Uterus (tissue), 4 donors: ENCODE measurements around the gene TRIL. TPM values are rescaled to one million over a fixed set of nuclear protein-coding genes. Genes with fewer than 3 reads are reported as not detected.

Experiments used
- DNase-seq, 2 donors: peaks; one replicate each; pipeline ENCODE4 v3.0.0-alpha.2; 2019 to 2020
- H3K27ac ChIP-seq, 2 donors: fragments of 200-600 bp; sonication (generic); 1 replicate in 1 of 2; 2 replicates in 1 of 2; pipeline ENCODE4 v1.5.1; 2016 to 2018
- H3K27me3 ChIP-seq, 2 donors: fragments of 200-600 bp; sonication (generic); one replicate each; pipeline ENCODE4 v1.5.1; 2018 to 2019; ENCODE audit warnings: control low read depth in 1 of 2
- H3K36me3 ChIP-seq, 2 donors: fragments of 200-600 bp; sonication (generic); one replicate each; pipeline ENCODE4 v1.5.1; 2019; ENCODE audit warnings: control low read depth in 1 of 2
- H3K4me1 ChIP-seq, 2 donors: fragments of 200-600 bp; sonication (generic); one replicate each; pipeline ENCODE4 v1.5.1; 2018 to 2019; ENCODE audit warnings: control low read depth in 1 of 2
- H3K4me3 ChIP-seq, 2 donors: fragments of 200-600 bp; sonication (generic); 1 replicate in 1 of 2; 2 replicates in 1 of 2; pipeline ENCODE4 v1.5.1; 2018 to 2019; ENCODE audit warnings: mild to moderate bottlenecking in 1 of 2
- H3K9me3 ChIP-seq, 2 donors: fragments of 200-600 bp; sonication (generic); one replicate each; pipeline ENCODE4 v1.5.1; 2019; ENCODE audit warnings: control low read depth in 1 of 2
- POLR2A ChIP-seq, 2 donors: fragments of 450-650 bp; IDR thresholded peaks; one replicate each; pipeline ENCODE4 v1.6.1; 2016; ENCODE audit warnings: antibody characterized with exemption in 2 of 2, mild to moderate bottlenecking in 1 of 2, moderate library complexity in 1 of 2
- intact Hi-C: fragments of 100-400 bp; cut with DNase I; formaldehyde crosslinking; loops from one replicate; pipeline ENCODE4 v1.15.1; 2023; ENCODE audit warnings: low total_unique reads
- total RNA-seq, 4 donors: library from RNA; depleted of rRNA in 3 of 4; stranded (reverse); fragments of >200 nt in 3 of 4; gene quantifications; one replicate each; pipeline versions ENCODE4 v1.1.0 to v1.2.4, GENCODE V29; 2014 to 2023
- TF ChIP-seq, protein P1 (sequence below), 4 experiments: fragments of 200-600 bp in 2 of 4; fragments of 450-650 bp in 2 of 4; sonication (generic) in 2 of 4; IDR thresholded peaks; one replicate each; pipeline ENCODE4 v1.5.1; 2016 to 2019; ENCODE audit warnings: antibody characterized with exemption in 4 of 4, mild to moderate bottlenecking in 2 of 4, moderate library complexity in 1 of 4
- donor health status: DM: yes; HTN: yes; CAD: no.

Gene TRIL
- total RNA-seq, 4 donors from 2014 or later, result 6.2 to 23.5 (median 10.1) TPM

DNA sequence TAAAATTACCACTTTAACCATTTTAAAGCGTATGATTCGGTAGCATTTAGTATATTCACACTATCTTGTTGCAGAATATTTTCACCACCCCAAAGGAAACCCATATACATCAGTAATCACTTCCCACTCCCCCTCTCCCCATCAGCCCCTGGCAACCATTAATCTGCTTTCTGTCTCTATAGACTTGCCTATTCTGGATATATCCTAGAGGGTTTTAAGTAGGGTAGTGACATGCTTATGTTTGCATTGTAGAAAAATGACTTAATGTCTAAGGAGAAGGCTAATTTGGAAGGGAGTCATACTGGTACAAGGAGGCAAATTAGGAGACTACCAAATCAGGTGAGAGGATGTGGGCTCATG is 42.6 kb upstream of the TRIL start:
- Histone ChIP-seq H3K4me3 (no peak overlapping the region), H3K9me3 (no peaks in the 10 kb centered on the region), H3K4me1 (no peaks in the 10 kb centered on the region), H3K27me3 (no peaks in the 10 kb centered on the region), H3K27ac (no peak overlapping the region), H3K36me3 (no peaks in the 10 kb centered on the region)
- no peak for DNase-seq
- TF ChIP-seq POLR2A (IDR thresholded peaks at IDR 0.05), result no peak
- TF ChIP-seq, protein P1, sequence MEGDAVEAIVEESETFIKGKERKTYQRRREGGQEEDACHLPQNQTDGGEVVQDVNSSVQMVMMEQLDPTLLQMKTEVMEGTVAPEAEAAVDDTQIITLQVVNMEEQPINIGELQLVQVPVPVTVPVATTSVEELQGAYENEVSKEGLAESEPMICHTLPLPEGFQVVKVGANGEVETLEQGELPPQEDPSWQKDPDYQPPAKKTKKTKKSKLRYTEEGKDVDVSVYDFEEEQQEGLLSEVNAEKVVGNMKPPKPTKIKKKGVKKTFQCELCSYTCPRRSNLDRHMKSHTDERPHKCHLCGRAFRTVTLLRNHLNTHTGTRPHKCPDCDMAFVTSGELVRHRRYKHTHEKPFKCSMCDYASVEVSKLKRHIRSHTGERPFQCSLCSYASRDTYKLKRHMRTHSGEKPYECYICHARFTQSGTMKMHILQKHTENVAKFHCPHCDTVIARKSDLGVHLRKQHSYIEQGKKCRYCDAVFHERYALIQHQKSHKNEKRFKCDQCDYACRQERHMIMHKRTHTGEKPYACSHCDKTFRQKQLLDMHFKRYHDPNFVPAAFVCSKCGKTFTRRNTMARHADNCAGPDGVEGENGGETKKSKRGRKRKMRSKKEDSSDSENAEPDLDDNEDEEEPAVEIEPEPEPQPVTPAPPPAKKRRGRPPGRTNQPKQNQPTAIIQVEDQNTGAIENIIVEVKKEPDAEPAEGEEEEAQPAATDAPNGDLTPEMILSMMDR (IDR thresholded peaks at IDR 0.05), result no peak
- intact Hi-C loops, result no loop called here

DNA sequence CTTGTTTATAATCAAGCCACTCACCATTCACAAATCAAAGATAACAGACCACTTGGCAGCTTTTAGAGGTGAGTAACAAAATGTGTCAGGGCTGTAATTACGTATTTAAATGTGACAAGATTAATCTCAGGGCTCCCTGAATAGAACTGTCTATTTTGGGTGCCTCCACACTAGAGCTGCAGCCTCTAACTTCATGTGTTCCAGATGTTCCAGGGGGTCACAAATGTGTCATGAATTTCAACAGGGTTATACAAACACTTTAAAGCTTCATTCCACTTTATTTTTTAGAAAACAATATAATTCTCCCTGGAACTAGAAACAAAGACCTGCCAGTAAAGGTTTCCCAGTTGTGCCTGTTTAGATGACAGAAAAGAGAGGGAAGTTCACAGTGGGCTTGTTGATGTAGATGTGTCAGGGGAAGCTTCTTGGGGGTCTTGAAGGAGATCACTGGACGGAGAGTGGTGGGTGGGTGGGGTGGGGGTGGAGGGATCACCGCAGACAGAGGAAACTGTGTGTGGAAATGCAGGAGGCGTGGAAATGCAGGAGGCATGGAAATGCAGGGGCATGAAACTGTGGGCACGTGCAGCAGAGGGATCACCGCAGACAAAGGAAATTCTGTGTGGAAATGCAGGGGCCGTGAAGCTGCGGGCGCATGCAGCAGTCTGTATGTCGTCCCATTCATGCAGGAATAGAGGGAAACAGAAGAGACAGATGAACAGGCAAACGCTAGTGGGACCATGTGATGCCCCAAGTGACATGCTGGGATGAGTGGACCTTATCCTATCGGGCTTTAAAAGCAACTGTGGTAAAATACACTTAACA is 42.0 kb upstream of the TRIL start:
- DNase-seq, result no peak
- intact Hi-C loops, result no loop called here
- H3K9me3 ChIP-seq, result no peaks in the 10 kb centered on the region
- no peak overlapping the region for H3K4me3 ChIP-seq
- no peak for TF ChIP-seq POLR2A (IDR thresholded peaks at IDR 0.05)
- TF ChIP-seq, protein P1 (IDR thresholded peaks at IDR 0.05), result no peak
- H3K4me1 ChIP-seq, result no peaks in the 10 kb centered on the region
- H3K36me3 ChIP-seq, result no peaks in the 10 kb centered on the region
- no peaks in the 10 kb centered on the region for H3K27me3 ChIP-seq
- H3K27ac ChIP-seq, result no peak overlapping the region

DNA sequence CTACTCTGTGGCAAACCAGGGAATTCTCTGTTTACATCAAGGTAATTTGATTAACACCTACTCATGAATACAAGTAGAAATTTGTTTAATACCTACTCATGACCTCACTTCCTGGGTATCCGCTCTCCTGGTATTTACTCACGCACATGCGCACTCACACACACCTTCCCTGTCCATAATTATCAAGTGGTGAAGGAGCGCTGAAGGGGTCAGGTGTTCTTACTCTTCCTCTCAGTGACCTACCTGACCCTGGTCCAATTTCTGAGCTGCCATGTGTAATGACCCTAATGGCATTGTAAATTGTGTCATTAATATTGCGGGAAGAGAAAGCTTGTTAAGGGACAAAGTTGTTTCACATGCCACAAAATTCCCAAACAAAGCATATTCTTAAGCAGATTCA is 41.3 kb upstream of the TRIL start:
- intact Hi-C loops, result no loop called here
- TF ChIP-seq POLR2A (IDR thresholded peaks at IDR 0.05), result no peak
- TF ChIP-seq, protein P1 (IDR thresholded peaks at IDR 0.05), result no peak
- no peak for DNase-seq

DNA sequence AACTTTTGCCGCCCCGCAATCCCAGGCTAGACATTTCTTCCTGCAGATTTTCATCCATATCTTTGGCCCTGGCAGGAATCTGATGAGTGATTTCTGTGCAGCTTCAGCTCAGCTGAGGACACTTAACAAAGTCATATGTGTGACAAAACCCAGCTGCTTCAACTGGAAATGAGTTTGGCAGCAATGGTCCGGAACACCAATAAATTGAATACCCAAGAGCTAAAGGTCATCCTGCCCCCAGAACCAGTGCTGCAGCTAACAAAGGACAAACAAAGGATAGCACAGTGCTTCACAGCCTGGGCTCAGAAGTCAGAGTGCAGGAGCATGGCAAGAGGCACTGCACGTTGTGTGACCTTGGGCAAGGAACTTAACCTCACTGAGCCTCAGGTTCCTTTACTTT is 40.0 kb upstream of the TRIL start:
- Histone ChIP-seq H3K27ac (no peak overlapping the region), H3K9me3 (no peaks in the 10 kb centered on the region), H3K4me3 (no peak overlapping the region), H3K27me3 (no peaks in the 10 kb centered on the region), H3K36me3 (no peaks in the 10 kb centered on the region), H3K4me1 (no peaks in the 10 kb centered on the region)
- intact Hi-C loops, result no loop called here
- no peak for TF ChIP-seq POLR2A (IDR thresholded peaks at IDR 0.05)
- TF ChIP-seq, protein P1 (IDR thresholded peaks at IDR 0.05), result no peak
- no peak for DNase-seq

More for the DNA sequence above, 41.3 kb upstream of the TRIL start:
- Histone ChIP-seq H3K27me3 (no peaks in the 10 kb centered on the region), H3K9me3 (no peaks in the 10 kb centered on the region), H3K4me1 (no peaks in the 10 kb centered on the region), H3K36me3 (no peaks in the 10 kb centered on the region), H3K4me3 (no peak overlapping the region), H3K27ac (no peak overlapping the region)

DNA sequence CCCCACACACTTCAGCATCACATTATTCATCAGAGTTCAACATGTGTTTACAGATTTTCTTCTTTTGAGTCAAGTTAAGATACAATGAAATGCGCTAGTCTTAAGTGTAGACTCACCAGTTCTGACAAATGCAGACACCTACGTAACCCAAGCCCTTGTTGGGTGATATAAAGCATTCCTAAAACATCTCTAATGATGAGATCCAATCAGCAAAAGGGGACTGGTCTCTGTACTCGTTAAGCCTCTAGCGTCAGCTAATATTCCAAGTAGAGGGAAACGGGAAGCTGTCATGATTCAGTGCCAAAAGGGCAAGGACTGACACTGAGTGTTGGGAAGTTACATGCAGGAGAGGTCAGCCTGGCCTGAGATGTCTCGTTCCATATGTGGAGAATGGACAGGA is 38.7 kb upstream of the TRIL start:
- DNase-seq, result no peak
- intact Hi-C loops, result no loop called here
- TF ChIP-seq POLR2A (IDR thresholded peaks at IDR 0.05), result no peak
- TF ChIP-seq, protein P1 (IDR thresholded peaks at IDR 0.05), result no peak
- Histone ChIP-seq H3K4me3 (no peak overlapping the region), H3K9me3 (no peaks in the 10 kb centered on the region), H3K27me3 (no peaks in the 10 kb centered on the region), H3K36me3 (no peaks in the 10 kb centered on the region), H3K4me1 (no peaks in the 10 kb centered on the region), H3K27ac (no peak overlapping the region)
